GM19372 (cell line): ENCODE results near the gene SLC4A2.
"Not testable (repeated sequence)": the region's sequence is repeated elsewhere in the genome, so short reads cannot be mapped to it uniquely, and the experiment has no call there.

Experiments used
- ATAC-seq: cut with Tn5 transposase; IDR thresholded peaks from one replicate; pipeline ENCODE4 v1.9.1; 2021; ENCODE audit warnings: mild to moderate bottlenecking, low read depth, moderate library complexity; ENCODE audit not compliant: unreplicated experiment

SLC4A2 gene

DNA sequence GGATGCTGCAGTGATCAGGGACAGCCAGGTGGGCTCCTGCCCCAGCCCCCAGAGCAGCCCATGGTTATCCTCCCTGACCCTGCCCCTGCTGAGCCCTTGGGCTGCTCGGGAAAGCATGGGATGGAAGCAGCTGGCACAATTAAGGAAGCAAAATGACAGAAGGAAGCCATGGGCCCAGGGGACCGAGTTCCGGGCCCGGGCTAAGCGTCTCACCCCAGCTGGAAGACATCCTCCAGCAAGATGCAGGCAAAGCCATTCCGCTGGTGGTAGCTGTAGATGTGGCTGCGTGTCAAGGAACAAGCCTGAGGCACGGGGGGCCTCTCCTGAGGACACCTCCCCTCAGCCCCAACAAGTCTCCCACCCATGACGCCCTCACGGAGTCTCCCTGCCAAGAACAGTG lies 36.2 kb upstream of the SLC4A2 start:
- no peak for ATAC-seq

DNA sequence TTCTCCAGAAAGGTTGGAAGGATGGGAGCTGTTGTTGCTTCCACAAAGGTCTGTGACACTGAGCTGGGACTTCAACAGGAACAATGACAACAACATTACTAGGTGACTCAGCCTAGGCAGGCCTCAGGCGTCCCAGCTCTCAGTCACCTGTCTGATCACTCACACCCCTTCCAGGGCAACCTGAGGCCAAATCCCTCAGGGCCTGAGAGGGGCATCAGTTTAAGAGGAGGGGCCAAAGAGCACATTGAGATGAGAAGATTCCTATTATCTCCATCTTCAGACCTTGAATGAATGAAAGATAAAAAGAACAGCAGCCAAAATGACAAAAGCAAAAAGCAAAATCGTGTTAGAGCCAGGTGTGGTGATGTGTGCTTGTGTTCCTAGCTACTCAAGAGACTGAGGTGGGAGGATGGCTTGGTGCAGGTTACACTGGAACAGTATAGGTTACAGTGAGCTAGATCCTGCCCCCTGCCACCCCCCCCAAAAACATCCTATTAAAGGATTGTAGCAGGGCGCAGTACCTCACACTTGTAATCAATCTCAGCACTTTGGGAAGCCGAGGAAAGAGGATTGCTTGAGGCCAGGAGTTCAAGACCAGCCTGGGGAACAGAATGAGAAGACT lies 34.8 kb upstream of the SLC4A2 start, which contains the start of gene ATG9B:
ATG9B (minus strand) TSS at position 60 of the 622 bp plus-strand sequence. CDS start 71 bp downstream, outside the sequence.
- no peak for ATAC-seq

DNA sequence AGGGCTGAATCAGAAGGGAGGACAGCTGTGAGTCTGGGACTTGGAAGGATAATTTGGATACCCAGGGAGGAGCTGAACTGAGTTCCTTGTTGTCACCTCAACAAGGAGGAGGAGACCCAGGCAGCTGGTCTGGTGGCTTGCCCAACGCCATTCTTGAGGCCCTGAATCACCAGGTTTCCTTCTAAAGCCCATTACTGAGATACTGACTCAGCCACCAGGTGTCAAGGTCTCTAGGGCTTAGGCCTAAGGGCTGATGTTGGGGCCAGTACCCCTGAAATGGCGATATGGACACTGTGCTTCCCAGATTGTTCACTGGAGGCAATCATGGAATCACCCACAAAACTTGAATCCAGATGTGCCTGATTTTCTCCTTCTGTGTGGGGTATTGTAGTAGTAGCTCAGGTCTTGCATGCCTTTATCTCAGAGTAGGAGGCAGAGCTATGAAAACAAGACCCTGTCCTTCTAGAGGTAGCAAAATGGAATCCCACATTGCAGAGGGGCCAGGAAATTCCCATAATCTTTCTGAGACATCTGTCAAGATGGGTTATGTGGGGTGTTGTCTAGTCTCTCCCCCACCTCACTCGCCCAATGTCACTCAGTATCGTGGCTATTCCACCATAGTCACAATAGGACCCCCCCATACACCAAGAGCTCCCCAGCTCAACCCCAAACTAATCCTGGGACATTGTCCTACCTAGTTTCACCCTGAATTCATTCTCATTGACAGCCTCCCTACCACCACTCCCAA lies 33.3 kb upstream of the SLC4A2 start:
- ATAC-seq, result no peak

DNA sequence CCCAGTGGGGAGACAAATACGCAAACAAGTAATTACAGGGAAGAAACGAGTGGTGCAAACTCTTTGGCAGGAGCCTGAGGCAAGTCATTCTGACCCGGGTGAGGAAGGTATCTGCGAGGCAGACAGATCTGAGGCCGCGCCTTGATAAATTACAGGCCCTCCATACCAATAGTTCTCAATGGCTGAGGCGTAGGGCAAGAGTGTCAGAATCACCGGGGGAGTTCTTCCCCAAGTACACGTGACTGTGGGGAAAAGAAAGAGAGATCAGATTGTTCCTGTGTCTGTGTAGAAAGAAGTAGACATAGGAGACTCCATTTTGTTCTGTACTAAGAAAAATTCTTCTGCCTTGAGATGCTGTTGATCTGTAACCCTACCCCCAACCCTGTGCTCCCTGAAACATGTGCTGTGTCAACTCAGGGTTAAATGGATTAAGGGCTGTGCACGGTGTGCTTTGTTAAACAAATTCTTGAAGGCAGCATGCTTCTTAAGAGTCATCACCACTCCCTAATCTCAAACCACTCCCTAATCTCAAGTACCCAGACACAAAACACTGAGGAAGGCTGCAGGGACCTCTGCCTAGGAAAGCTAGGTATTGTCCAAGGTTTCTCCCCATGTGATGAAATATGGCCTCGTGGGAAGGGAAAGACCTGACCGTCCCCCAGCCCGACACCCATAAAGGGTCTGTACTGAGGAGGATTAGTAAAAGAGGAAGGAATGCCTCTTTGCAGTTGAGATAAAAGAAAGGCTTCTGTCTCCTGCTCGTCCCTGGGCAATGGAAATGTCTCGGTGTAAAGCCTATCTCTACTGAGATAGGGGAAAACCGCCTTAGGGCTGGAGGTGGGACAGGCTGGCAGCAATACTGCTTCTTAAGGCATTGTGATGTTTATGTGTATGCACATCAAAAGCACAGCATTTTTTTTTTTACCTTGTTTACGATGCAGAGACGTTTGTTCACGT lies 32.3 kb upstream of the SLC4A2 start:
- ATAC-seq, result not testable (repeated sequence)

DNA sequence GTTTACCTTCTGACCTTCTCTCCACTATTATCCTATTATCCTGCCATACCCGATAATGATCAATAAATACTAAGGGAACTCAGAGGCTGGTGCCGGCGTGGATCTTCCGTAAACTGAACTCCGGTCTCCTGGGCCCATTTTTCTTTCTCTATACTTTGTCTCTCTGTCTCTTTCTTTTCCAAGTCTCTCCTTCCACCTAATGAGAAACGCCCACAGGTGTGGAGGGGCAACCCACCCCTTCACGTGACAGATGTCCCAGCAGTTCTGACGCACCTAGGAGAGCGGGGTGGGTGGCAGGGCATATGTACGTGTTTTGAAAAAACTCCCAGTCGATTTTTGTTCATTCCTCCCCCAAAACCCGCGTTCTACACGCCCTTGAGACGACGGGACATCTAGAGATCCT lies 31.7 kb upstream of the SLC4A2 start:
- ATAC-seq, result not testable (repeated sequence)

DNA sequence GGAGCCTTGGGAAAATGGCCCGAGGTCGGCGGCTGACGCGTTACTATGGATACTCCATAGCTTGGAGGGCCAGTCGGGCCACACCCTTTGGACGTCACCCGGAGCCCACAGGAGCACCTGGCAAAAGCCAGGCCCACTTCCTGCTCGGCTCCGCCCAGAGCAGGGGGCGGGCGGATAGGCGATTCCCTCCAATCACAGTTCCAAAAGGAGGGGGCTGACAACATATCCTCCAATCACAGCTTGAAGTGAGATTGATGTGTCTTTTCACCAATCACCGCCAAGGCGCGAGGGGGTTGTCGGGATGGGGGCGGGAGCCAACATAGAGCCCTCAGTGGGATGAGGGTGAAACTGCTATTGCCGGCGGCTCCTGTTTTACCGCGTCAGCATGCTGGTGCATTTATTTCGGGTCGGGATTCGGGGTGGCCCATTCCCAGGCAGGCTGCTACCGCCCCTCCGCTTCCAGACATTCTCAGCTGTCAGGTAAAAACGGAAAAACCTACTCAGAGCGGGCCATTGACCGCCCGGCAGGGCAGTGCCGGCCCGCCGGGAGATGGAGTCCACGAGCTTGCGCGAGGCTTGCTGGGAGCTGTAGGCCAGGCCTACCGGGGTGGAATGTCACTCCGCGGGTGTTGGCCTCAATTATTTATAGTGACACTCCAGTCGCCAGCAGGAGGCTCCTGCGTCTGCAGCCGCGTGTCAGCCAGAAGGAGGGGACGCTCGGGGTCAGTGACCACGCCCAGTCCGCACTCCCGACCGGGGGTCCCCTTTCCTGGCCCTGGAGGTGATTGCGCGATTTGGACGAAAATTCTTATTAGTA lies 31.1 kb upstream of the SLC4A2 start, which contains the start of gene ABCB8:
ABCB8 (plus strand) TSS at position 320 of the 817 bp plus-strand sequence; CDS start at position 386, 66 bp downstream.
- ATAC-seq, result peak; percentile 93

DNA sequence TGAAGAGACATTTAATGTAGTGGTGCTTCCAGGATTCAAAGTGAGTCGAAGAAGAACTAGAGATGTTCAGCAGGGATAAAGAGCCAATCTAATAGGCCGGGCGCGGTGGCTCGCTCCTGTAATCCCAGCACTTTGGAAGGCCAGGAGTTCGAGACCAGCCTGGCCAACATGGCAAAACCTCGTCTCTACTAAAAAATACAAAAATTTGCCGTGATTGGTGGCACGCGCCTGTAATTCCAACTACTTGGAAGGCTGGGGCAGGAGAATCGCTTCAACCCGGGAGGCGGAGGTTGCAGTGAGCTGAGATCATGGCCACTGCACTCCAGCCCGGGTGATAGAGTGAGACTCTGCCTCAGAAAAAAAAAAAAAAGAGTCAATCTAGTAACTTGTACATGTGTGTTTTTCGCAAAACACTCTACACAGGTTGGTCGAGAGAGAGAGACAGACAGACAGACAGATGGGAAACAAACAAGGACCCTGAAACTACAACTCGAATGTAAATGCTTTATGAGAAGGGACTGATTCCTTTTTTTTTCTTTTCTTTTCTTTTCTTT lies 30.4 kb upstream of the SLC4A2 start:
- no peak for ATAC-seq

DNA sequence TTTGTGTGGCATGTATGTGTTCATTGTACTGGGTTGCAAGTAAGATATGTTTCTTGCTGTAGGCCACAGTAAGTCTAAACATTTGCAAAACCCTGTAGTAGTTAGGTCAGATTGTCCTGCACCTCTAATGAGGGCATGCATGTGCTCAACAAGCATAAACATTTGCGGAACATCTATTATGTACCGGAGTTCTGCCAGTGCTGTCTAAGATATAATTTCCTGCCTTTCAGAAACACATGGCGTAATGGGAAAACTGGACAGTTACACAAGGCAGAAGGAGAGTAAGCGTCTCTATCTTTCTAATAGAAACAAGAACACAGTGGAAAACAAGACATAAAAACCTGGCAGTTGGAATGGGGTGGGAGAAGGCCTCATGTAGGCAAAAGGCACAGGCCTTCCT lies 28.4 kb upstream of the SLC4A2 start:
- ATAC-seq, result no peak

DNA sequence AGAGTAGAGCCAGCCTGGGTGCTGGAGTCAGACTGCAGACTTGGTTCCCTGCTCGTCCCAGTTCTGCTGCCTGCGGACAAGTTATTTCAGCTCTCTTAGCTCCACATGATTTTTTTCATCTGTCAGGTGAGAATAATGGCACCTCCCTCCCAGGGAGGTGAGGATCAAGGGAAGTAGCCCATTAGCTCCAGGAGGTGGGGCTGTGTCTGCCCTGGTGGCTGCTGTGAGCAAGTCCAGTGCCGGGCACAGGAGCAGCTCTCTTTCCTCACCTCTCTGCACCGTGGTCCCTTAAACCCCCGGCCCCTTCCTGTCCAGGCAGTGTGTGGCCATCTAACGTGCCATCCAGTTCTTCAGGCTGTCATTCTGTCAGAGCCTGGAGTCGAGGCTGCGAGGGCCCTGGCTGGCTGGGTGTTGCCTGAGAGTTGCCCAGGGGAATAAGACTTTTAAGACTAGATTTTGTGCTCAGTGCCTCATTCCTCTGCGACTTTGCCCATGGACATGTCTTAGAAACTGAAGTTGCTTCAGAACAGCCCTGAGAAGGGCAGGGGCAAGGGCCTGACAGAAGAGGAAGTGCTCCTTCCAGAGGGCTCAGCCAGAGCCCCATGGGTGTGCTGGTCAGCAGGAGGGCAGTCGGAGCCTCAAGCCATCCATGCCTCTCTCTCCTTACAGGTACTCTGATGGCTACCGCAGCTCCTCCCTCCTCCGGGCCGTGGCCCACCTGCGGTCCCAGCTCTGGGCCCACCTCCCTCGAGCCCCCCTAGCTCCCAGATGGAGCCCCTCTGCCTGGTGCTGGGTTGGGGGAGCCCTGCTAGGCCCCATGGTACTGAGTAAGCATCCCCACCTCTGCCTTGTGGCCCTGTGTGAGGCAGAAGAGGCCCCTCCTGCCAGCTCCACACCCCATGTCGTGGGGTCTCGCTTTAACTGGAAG lies 26.2 kb upstream of the SLC4A2 start:
- ATAC-seq, result no peak

DNA sequence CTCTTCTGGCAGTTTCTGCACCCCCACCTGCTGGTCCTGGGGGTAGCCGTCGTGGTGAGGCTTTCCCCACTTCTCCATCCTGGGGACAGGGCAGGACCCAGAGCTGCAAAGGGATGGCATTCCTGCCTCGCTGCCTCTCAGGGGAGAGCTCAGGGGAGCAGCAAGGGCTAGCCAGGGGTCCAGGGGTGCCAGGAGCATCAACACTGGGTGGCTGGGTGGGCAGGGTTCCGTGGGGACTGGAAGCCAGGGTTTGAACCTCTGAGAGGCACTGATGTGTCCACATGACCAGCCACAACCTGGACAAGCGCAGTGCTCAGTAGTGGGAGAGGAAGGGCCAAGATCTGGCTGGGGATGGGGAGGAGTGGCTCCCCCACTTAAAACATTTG lies 25.5 kb upstream of the SLC4A2 start:
- no peak for ATAC-seq

DNA sequence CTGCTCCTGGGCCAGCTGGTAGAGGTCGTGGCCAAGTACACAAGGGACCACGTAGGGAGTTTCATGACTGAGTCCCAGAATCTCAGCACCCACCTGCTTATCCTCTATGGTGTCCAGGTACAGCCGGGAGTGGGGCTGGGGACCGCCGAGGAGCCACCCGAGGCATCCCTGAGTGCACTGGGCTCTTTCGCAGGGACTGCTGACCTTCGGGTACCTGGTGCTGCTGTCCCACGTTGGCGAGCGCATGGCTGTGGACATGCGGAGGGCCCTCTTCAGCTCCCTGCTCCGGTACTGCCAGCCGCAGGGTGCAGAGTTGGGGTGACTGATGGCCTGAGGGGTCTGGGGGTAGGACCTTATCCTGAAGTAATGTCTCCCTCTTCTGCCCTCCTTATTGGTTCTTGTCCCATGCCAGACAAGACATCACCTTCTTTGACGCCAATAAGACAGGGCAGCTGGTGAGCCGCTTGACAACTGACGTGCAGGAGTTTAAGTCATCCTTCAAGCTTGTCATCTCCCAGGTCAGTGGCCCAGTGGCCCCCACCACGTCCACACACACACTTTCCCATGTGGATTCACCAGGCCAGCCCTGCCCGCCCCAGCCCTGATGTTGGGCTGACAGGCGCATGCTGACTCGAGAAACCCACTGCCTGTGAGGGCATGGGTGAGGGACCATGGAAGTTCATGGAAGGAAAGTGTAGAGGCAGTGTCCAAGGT lies 24.9 kb upstream of the SLC4A2 start:
- ATAC-seq, result no peak

DNA sequence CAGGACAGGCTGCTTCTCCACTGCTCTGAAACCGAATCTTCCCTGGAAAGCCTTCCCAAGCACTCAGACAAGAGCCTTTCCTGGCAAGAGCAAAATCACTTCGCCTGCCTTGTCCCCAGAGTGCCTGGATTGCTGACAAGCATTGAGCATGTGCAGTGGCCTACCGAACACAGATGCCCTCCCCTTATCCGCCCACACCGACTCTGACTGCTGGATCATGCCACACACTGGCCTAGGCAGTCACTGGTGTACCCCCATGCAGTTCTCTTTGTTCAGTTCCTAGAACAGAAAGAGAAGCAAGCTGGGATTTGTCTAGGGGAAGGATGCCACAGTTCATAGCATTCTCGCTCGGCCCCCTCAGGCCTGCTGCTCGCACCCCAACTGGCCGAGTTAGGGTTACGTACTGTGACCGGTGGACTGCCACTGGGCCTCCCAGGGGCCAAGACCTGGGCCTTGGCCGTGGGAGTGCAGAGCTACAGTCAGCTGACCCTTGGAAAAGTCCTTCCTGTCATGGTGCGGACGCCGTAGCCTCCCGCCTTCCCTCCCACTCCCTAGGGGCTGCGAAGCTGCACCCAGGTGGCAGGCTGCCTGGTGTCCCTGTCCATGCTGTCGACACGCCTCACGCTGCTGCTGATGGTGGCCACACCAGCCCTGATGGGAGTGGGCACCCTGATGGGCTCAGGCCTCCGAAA lies 24.2 kb upstream of the SLC4A2 start:
- no peak for ATAC-seq

DNA sequence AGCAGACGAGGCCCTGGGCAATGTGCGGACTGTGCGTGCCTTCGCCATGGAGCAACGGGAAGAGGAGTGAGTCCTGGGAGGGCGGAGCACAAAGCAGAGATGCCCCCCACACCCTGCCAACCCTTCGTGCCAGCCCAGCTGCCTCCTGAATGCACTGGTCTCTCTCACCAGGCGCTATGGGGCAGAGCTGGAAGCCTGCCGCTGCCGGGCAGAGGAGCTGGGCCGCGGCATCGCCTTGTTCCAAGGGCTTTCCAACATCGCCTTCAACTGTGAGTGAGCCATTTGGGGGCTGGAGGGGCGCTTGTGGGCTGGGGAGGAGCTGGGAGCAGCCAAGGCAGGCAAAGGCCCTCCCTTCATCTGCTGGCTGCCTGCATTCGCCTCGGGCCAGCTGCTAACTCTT lies 23.5 kb upstream of the SLC4A2 start:
- no peak for ATAC-seq

DNA sequence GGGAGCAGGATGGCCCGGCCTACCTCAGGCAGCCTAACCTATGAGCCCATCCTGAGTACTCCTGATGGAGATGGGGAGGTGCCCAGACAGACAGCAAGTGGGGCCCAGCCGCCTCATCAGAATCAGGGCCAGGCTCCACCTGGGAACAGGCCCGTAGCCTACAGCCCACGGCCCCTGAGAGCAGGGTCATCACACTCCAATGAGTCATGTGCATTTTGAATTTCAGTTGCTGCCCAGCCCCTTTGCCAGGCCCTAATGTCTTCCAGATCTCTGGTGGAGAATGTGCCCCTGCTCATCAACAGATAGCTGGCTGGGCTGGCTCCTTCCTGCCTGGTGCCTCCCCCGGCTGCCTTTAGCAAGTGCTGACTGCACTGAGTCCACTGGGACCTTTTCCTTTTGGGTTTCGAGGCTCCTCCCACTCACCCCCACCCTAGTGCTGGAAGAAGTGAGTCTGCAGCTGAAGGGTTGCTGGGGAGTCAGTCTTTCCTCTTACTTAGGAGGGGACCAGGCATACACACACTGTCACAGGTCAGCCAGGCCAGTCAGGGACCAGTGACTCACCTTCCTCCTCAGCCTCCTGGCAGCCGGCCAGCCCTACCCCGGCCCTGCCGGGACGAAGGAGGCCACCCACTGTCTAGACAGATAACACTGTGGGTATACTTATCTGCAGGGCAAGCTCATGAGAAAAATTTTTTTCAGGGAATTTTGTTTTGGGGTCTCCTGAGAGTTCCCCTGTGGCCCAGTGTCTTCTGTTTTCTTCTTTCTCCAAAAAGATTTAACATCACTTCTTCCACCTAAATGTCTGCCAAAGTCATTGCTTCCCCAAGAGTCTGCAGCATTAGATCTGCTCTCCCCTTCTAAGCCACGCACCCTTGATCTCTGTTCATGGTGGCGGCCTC lies 20.2 kb upstream of the SLC4A2 start:
- ATAC-seq, result no peak

DNA sequence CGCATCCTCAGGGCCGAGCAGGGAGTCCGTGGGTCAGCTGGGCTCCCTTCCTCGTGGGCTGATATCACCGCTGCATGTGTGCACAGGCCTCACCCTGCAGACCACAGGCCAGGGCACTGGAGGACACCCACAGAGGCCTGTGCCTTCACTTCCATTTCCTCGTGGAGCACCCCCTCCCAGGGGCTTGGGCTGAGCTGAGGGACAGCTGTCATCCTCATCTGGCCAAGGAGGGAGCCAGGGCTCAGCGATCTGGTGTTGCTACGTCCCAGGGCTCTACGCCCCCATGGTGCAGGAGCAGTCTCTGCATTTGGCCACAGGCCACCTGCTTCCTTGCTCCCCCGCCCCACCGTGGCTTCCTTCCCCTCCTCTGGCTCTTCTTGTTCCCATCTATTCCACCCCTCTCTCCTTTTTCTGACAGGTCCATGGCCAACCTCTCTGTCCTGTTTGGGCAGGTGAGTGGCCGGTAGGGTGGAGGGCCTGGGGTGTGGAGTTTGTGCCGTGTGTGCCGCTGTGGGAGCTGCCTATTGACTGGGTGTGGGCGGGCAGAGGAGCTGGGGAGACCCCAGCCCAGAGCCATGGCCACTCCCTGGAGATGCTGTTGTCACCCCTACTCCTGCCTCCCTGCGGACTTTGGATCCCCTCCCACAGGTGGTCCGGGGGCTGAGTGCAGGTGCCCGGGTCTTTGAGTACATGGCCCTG lies 19.4 kb upstream of the SLC4A2 start:
- no peak for ATAC-seq
